ENCODE data around the gene CPEB2.

DNA sequence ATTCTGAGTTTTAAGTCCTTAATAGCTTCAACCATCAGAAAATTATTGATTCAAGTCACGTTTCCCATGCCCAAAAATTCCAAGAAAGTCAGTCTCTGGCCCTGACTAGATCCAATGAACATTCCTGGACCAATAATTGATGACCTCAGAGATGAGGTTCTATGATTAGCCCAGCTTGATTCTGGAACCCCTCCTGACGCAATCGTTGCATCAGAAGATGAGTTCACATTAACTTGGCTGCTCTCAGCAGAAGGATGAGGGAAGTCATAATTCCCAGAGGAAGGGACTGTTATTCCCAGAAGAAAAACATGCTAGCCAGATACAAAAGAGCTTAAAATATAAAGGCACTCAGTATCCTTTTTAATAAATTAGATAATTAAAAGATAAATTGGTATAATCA is 34.3 kb upstream of the CPEB2 start:
- TF ChIP-seq, protein P1, sequence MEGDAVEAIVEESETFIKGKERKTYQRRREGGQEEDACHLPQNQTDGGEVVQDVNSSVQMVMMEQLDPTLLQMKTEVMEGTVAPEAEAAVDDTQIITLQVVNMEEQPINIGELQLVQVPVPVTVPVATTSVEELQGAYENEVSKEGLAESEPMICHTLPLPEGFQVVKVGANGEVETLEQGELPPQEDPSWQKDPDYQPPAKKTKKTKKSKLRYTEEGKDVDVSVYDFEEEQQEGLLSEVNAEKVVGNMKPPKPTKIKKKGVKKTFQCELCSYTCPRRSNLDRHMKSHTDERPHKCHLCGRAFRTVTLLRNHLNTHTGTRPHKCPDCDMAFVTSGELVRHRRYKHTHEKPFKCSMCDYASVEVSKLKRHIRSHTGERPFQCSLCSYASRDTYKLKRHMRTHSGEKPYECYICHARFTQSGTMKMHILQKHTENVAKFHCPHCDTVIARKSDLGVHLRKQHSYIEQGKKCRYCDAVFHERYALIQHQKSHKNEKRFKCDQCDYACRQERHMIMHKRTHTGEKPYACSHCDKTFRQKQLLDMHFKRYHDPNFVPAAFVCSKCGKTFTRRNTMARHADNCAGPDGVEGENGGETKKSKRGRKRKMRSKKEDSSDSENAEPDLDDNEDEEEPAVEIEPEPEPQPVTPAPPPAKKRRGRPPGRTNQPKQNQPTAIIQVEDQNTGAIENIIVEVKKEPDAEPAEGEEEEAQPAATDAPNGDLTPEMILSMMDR (conservative IDR thresholded peaks at IDR 0.05), result no peak
- TF ChIP-seq ZFX (IDR thresholded peaks at IDR 0.05), result no peak

All from C4-2B (cell line).